ENCODE data around the gene CMSS1.

Gene CMSS1

GRCh38 chr3:99928771-99929744 lies 111.4 kb downstream of the CMSS1 start:
- no peak overlapping the region for H3K4me2 ChIP-seq (ENCODE audit: low read depth, low read length)
- H3K27ac ChIP-seq (ENCODE audit: low read length): no peak overlapping the region
- no peaks in the 10 kb centered on the region; the same call in 1 of the 2 replicates for H4K20me1 ChIP-seq (ENCODE audit: insufficient read depth, low read length)
- H3K4me3 ChIP-seq (ENCODE audit: low read length): no peak overlapping the region
- H3F3A ChIP-seq (ENCODE audit: insufficient read depth, low read length): no peaks in the 10 kb centered on the region
- TF ChIP-seq EZH2phosphoT487 (IDR thresholded peaks at IDR 0.05; ENCODE audit: low read length): no peak
- no peak for TF ChIP-seq EZH2 (optimal IDR thresholded peaks at IDR 0.05; ENCODE audit: low read depth, low read length)
- no peak for TF ChIP-seq CTCF (IDR thresholded peaks at IDR 0.05; ENCODE audit: low read length)
- no peaks in the 10 kb centered on the region for H3K9me3 ChIP-seq (replicated peaks; ENCODE audit: insufficient read depth, low read length)
- DNase-seq: no peak
- H3K36me3 ChIP-seq (replicated peaks; ENCODE audit: insufficient read depth, low read length): no peaks in the 10 kb centered on the region
- no peaks in the 10 kb centered on the region for H3K27me3 ChIP-seq (replicated peaks; ENCODE audit: insufficient read depth, low read length)
- no peaks in the 10 kb centered on the region for H3K79me2 ChIP-seq (ENCODE audit: low read length)
- H3K9me2 ChIP-seq (replicated peaks; ENCODE audit: insufficient read depth, low read length): no peaks in the 10 kb centered on the region
- no peak overlapping the region for H2AFZ ChIP-seq (ENCODE audit: low read length)
- no peak overlapping the region for H3K9ac ChIP-seq (ENCODE audit: low read length)
- no peaks in the 10 kb centered on the region for H3K4me1 ChIP-seq (ENCODE audit: low read length)

- no peak overlapping the region for H3K9ac ChIP-seq (ENCODE audit: low read length)
- H3K27me3 ChIP-seq (replicated peaks; ENCODE audit: insufficient read depth, low read length): no peaks in the 10 kb centered on the region
- no peak overlapping the region for H3K27ac ChIP-seq (ENCODE audit: low read length)
- no peaks in the 10 kb centered on the region for H3K9me2 ChIP-seq (replicated peaks; ENCODE audit: insufficient read depth, low read length)
- H3K4me1 ChIP-seq (ENCODE audit: low read length): no peaks in the 10 kb centered on the region
- H3K9me3 ChIP-seq (replicated peaks; ENCODE audit: insufficient read depth, low read length): no peaks in the 10 kb centered on the region
- DNase-seq: no peak
- H3K36me3 ChIP-seq (replicated peaks; ENCODE audit: insufficient read depth, low read length): no peaks in the 10 kb centered on the region
- TF ChIP-seq EZH2 (optimal IDR thresholded peaks at IDR 0.05; ENCODE audit: low read depth, low read length) (no peak), EZH2phosphoT487 (IDR thresholded peaks at IDR 0.05; ENCODE audit: low read length) (no peak), CTCF (IDR thresholded peaks at IDR 0.05; ENCODE audit: low read length) (no peak)
- no peaks in the 10 kb centered on the region; the same call in 1 of the 2 replicates for H4K20me1 ChIP-seq (ENCODE audit: insufficient read depth, low read length)
- H3K4me3 ChIP-seq (ENCODE audit: low read length): no peak overlapping the region
- no peak overlapping the region for H3K4me2 ChIP-seq (ENCODE audit: low read depth, low read length)
- H2AFZ ChIP-seq (ENCODE audit: low read length): no peak overlapping the region
- no peaks in the 10 kb centered on the region for H3F3A ChIP-seq (ENCODE audit: insufficient read depth, low read length)
- no peaks in the 10 kb centered on the region for H3K79me2 ChIP-seq (ENCODE audit: low read length)
Observed at GRCh38 chr3:99929745-99930139, 112.1 kb downstream of the CMSS1 start.

GRCh38 chr3:99931059-99931458 lies 113.4 kb downstream of the CMSS1 start:
- Histone ChIP-seq H3K79me2 (ENCODE audit: low read length) (no peaks in the 10 kb centered on the region), H3K4me3 (ENCODE audit: low read length) (no peak overlapping the region), H3K9me3 (replicated peaks; ENCODE audit: insufficient read depth, low read length) (no peaks in the 10 kb centered on the region), H3K4me2 (ENCODE audit: low read depth, low read length) (no peak overlapping the region), H4K20me1 (ENCODE audit: insufficient read depth, low read length) (no peaks in the 10 kb centered on the region; the same call in 1 of the 2 replicates), H3K9me2 (replicated peaks; ENCODE audit: insufficient read depth, low read length) (no peaks in the 10 kb centered on the region), H3K27me3 (replicated peaks; ENCODE audit: insufficient read depth, low read length) (no peaks in the 10 kb centered on the region), H2AFZ (ENCODE audit: low read length) (no peak overlapping the region), H3K4me1 (ENCODE audit: low read length) (no peaks in the 10 kb centered on the region), H3K9ac (ENCODE audit: low read length) (no peak overlapping the region), H3F3A (ENCODE audit: insufficient read depth, low read length) (no peaks in the 10 kb centered on the region), H3K27ac (ENCODE audit: low read length) (no peak overlapping the region), H3K36me3 (replicated peaks; ENCODE audit: insufficient read depth, low read length) (no peaks in the 10 kb centered on the region)
- no peak for DNase-seq
- no peak for TF ChIP-seq EZH2phosphoT487 (IDR thresholded peaks at IDR 0.05; ENCODE audit: low read length)
- no peak for TF ChIP-seq EZH2 (optimal IDR thresholded peaks at IDR 0.05; ENCODE audit: low read depth, low read length)
- no peak for TF ChIP-seq CTCF (IDR thresholded peaks at IDR 0.05; ENCODE audit: low read length)

Measured in MM.1S (cell line).